GM21825 (cell line): ENCODE results near the gene CEACAM16.

Source experiments
- ATAC-seq: cut with Tn5 transposase; IDR thresholded peaks from one replicate; pipeline ENCODE4 v1.9.1; 2021; ENCODE audit warnings: mild to moderate bottlenecking, moderate library complexity; ENCODE audit not compliant: unreplicated experiment

The CEACAM16 gene

DNA sequence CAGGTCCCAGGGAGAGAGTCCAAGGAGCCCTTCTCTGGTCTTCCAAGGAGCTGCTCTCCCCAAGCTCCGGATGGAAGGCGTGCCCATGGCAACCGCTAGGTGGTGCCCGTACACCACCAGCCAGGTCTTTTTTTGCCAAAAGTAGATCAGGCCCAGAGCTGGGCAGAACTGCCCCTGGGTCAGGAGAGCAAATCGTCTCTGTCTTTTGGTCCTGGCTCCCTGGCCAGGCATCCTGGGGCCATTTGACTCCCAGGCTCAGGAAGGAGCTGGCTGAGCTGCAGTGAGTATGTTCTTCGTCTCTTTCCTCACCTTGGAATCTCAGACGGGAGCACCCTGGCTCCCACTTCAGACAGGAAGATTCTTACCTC lies 25.0 kb downstream of the CEACAM16 start:
- ATAC-seq = peak; percentile 37

DNA sequence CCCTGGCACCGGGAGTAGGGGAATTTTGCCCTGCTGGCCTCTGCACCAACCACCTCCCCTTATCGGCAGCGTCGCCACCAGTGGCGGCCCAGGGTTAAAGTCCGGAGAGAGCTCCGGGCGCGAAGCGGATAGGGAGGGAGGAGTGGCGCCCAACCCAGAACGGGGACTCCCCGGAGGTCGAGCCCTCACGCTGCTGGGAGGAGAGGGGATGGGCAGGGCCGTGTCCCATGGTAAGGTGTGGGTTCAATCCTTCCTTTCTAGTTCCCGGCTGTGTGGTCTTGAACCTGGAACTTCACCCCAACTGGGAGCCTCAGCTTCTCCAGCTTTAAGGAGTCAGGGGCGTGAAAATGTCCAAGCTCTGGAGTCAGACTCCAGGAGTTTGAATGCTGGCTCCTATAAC lies 26.3 kb downstream of the CEACAM16 start:
- no peak for ATAC-seq

GRCh38 chr19:44725684-44726083 lies 26.7 kb downstream of the CEACAM16 start:
- no peak for ATAC-seq

DNA sequence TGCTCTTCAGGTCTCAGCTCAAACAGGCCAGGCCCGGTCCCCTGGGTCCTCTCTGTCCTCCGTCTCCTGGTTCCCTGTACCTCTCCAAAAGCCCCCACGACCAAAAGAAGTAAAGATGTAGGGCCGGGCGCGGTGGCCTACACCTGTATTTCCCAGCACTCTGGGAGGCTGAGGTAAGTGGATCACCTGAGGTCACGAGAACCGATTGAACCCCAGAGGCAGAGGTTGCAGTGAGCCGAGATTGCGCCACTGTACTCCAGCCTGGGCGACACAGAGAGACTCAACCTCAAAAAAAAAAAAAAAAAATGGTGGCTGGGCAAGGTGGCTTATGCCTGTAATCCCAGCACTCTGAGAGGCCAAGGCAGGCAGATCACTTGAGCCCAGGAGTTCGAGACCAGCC lies 27.5 kb downstream of the CEACAM16 start:
- ATAC-seq = no peak

GRCh38 chr19:44728178-44728577 lies 29.2 kb downstream of the CEACAM16 start:
- no peak for ATAC-seq

DNA sequence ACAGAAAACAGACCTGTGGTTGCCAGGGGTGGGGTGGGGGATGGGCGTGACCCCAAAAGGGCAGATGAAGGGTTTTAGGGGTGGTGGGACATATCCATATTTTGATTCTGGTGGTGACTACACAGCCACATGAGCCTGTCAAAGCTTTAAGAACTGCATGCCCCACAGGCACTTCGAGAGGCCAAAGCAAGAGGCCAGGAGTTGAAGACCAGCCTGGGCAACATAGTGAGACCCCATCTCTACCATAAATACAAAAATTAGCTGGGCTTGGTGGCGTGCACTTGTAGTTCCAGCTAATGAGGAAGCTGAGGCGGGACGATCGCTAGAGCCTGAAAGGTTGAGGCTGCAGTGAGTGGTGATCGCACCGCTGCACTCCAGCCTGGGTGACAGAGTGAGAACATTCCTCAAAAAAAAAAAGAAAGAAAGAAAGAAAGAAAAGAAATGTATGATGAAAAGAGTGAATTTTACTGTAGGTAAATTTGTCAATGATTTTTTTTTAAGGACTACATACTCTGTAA lies 30.6 kb downstream of the CEACAM16 start:
- ATAC-seq = no peak

DNA sequence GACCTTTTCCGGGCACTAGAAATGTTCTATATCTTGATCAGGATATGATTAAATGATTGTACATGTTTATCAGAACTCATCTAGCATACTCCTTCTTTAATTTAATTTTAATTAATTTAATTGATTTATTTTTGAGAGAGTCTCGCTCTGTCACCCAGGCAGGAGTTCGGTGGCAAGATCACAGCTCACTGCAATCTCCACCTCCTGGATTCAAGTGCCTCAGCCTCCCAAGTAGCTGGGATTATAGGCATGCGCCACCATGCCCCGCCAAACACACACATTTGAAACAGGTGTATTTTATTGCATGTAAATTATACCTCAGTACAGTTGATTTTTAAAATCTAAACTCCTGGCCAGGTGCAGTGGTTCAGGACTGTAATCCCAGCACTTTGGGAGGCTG lies 32.1 kb downstream of the CEACAM16 start:
- ATAC-seq = no peak

DNA sequence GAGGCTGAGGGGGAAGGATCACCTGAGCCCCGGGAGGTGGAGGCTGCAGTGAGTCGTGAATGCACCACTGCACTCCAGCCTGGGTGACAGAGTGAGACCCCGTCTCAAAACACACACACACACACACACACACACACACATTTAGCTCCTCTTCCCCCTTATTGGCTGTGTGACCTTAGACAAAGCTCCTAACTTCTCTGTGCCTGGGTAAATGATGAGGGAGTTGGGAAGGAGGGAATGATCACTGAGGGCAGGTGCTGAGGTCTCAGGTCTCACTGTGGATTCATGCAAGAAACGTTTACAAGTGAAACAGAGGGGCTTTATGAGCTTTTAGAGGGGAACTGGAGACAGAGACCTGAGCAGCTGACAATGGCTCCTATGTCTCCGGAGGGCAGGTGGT lies 32.7 kb downstream of the CEACAM16 start:
- ATAC-seq = no peak

- no peak for ATAC-seq
These were observed 33.5 kb downstream of the CEACAM16 start for GRCh38 chr19:44732235-44733014.

DNA sequence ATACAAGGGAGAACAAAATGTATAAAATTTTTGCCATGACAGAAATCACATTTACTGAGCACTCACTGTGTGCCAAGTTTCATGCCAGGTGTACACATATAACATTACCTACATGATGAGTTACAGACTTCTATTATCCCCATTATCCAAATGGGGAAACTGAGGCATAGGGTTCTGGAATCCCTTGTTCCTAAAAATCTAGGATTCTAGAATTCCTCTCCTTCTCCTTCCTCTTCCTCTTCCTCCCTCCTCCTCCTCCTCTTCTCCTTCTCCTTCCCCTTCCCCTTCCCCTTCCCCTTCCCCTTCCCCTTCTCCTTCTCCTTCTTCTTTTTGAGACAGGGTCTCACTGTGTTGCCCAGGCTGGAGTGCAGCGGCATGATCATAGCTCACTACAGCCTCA lies 35.4 kb downstream of the CEACAM16 start:
- ATAC-seq = no peak

DNA sequence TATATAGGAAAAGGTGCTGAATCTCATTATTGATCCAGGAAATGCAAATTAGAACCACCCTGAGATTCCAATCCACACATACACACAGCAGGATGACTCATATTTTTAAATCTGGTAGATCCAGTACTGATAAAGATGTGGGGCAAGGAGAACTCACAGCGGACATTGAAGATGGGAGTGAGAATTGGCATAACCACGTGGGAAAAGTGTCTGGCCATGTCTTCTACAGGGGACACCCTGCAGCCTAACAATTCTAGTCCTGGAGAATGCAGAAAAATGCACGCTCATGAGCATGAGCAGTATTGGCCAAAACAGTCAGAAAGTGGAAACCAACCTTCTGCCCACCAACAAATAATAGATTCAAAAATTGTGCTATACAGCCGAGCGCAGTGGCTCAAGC lies 36.1 kb downstream of the CEACAM16 start:
- no peak for ATAC-seq

DNA sequence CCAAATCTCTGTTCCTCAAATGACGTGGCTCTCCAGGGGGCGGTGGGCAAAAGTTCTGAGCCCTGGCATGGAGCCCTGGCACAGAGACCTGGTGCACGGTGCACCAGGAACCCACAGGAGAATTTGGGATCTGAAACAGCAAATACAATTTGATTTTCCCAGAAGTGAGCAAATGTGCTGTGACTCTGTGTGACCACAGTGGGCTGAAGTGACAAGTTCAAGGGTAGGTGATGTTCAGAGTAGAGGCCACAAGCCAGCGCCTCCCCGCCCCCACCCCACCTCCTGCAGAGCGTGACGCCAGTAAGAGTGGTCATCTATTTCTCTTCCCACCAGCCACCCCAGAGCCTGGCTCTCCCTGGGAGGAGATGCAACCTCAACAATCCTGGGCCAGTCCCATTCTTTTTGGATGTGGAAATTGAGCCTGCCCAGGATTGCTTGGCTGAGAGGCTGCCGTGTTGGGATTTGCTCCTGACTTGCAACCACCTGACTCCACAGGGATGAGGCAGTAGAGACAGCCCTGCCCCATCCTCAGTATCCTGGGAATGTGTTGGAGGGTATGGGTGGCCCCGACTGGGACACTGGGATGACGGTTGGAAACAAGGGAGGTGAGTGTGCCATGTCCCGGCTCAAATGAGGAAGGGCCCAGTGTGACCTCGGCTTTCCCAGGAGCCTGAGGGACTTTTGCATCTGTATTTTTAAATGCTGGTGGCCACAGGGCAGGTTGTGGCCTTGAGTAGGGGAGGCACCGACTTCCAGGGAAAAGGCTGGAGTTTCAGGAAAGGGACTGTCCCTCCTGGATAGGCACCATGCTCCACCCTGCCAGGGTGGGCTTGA lies 38.5 kb downstream of the CEACAM16 start:
- no peak for ATAC-seq

DNA sequence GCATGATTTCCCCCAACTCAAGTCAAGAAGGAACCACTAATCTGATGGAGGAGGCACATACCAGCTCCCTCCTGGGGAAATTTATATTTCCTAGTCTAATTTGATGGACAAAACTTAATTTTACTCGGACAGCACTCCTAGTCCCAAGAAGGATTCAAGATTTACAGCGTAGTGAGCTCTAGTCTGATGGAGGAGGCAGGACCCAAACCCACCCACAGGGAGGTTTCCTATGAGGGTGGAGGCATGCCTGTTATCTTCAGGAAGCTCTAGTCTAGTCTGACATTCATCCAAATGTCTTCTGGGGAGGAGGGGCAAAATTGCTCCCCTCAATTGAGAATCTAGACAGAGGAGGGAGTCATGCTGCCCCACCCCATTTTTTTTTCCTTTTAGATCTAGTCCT lies 39.2 kb downstream of the CEACAM16 start:
- no peak for ATAC-seq

DNA sequence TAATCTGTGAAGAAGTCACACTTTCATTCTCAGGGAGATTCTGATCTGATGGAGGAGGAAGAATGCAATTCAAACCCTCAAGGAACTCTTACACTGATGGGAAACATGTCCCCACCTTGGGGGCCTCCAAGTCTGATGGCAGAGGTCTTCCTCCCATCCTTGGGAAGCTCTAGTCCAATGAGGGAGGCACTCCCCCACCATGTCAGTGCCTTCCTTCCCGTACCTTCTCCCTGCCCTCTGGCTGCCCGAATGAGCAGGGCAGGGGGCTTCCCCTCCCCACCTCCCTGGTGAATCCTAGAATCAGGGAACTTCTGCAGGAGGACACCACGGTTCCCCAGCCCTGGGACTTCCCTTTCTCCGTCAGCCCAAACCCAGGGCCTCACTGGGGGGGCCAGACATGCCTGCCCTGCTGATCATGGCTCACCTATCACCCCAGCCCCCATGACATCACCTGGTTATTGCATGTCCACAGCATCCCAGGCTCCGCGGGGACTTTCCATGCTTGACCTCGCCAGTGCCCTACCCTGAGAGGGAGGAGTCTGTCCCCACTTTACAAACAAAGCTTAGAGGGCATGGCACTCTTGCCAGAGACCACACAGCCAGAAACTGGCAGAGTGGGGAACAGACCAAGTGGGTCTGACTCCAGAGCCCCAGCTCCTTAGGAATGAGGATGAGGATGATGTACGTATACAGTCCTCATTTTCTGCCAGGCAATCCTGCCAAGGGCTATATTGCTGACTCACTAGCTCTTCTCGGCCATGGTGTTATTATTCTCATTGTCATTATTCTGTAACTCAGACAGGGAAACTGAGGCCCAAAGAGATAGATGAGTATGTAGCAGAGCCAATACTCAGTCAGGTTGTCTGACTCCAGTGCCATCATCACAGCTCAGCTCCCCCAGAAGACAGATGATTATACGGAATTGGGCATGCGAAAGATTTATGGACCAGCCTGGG lies 39.9 kb downstream of the CEACAM16 start:
- no peak for ATAC-seq

DNA sequence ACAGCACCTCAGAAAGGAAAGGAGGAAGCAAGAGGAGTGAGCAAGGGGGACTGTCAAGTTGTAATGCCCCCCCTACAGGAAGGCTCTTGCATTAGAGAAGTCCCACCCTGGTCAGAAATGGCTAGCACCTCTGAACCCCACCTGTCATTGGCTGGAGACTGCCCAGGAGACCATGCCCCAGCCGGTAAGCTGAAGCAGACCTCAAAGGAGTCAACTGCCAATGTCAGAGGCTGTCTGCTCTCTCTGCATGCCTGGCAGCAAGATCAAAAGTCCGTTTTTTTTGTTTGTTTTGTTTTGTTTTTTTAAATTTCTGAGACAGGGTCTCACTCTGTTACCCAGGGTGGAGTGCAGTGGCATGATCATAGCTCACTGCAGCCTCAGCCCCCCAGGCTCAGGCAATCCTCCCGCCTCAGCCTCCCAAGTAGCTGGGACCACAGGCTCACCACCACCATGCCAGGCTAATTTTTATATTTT lies 41.4 kb downstream of the CEACAM16 start:
- ATAC-seq = no peak

DNA sequence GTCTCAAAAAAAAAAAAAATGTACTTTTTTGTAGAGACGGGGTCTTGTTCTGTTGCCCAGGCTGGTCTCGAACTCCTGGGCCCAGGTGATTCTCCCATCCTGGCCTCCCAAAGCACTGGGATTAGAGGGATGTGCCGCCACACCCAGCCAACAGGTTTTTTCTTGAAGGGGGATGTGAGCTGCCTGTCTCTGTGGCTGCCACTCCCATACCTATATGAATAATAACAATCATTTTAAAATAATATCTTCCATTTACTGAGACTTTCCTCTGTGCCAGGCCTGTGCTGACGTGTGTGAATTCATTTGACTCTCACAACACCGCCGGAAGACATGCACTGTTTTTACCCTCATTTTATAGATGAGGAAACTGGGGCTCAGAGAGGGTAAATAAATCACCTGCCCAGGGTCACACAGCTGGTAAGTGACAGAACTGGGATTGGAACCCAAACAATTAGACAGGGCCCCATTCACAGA lies 42.3 kb downstream of the CEACAM16 start:
- ATAC-seq = no peak

- no peak for ATAC-seq
These were observed 42.9 kb downstream of the CEACAM16 start for GRCh38 chr19:44741841-44742329.

DNA sequence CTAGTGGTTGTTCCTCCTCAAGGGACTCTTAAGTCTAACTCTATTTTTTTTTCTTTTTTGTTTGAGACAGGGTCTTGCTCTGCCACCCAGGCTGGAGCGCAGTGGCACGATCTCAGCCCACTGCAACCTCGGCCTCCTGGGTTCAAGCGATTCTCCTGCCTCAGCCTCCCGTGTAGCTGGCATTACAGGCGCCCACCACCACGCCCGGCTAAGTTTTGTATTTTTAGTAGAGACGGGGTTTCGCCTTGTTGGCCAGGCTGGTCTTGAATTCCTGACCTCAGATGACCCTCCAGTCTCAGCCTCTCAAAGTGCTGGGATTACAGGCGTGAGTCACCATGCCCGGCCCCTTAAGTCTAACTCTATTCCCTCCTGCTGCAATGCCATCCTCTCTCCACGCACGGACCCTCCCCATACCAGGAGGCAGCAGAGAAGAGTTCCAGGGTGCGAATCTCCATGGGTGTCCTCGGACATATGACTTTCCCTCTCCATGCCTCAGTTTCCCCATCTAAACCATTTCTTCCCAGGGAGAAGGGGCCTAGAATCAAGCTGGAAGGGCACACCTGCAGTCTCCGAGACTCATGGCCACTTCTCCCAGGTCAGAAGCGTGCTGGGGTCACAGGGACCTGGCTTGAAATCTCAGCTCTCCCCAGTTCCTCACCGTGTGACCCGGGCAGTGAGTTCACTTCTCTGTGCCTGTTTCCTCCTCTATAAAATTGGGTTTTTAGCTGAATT lies 43.5 kb downstream of the CEACAM16 start:
- ATAC-seq = no peak

DNA sequence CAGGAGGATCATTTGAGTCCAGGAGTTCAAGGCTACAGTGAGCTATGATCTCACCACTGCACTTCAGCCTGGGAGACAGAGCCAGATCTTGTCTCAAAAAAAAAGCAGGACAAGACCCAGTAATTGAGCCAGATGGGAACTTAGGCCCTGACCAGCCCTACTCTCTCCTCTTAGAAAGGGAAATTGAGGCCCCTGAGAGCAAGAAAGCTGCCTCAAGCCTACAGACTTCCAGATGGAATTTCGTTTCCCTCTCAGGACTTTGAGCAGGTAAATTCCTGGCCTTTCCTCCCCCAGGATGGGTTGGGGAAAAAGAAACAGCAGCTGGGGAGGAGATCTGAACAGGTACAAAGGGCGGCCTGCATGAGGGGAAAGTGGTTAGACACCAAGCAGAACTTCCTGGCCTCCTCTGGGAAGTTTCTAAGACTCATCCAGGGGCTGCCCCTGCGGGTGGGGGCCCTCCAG lies 46.0 kb downstream of the CEACAM16 start:
- no peak for ATAC-seq

DNA sequence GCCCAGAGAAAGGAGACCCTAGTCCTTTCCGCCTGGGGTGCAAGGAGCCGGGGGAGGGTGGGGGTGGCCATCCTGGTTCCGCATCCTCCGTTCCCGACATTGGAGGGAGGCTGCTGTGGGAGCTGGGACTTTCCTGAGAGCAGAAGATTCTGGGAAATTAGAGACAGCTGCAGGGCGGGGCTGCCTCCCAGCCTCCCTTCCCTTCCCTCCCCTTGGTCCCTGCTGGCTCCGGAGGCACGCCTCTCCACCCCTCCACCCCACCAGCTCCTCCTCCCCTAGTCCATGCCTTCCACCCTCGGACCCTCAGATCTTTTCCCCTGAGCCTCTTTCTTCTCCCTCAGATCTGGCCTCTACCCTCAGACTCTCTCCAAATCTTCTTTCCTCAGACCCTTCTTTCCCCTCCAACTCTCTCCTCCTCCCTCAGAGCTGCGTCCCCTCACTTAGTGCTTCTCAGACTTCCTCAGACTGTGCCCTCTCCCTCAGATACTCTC lies 46.4 kb downstream of the CEACAM16 start:
- no peak for ATAC-seq
